K562 (cell line): Measurements from ENCODE around the gene LRRC15. TPM values are rescaled to one million over a fixed set of nuclear protein-coding genes. Genes with fewer than 3 reads are reported as not detected.

Source experiments
- CTBP1 ChIP-seq: fragments of 450-650 bp; IDR thresholded peaks from 2 replicates; pipeline ENCODE4 v1.6.1; 2016; ENCODE audit warnings: borderline replicate concordance
- KAT7 ChIP-seq: sonication (generic); formaldehyde crosslinking; IDR thresholded peaks from 2 replicates; pipeline ENCODE4 v1.8.0; 2022; ENCODE audit warnings: missing genetic modification reagents, mild to moderate bottlenecking, borderline replicate concordance
- MYBL2 ChIP-seq, 2 experiments: fragments of 450-650 bp in 1 of 2; sonication (generic) in 1 of 2; formaldehyde crosslinking in 1 of 2; IDR thresholded peaks; 2 replicates each; pipeline versions ENCODE4 v1.6.1 to v1.8.1; 2017 to 2022; ENCODE audit warnings: borderline replicate concordance in 1 of 2, inconsistent platforms in 1 of 2, low read depth in 1 of 2, mild to moderate bottlenecking in 1 of 2, missing genetic modification reagents in 1 of 2, moderate library complexity in 1 of 2
- NCOR1 ChIP-seq: fragments of 450-650 bp; IDR thresholded peaks from 2 replicates; pipeline ENCODE4 v1.6.1; 2016; ENCODE audit warnings: mild to moderate bottlenecking, moderate library complexity
- PRDM10 ChIP-seq: fragments of 450-650 bp; IDR thresholded peaks from 2 replicates; pipeline ENCODE4 v1.6.1; 2018; ENCODE audit not compliant: partially characterized antibody
- YY1 ChIP-seq, 3 experiments: IDR thresholded peaks; 2 replicates each; pipeline ENCODE4 v1.6.1; 2011; ENCODE audit warnings: low read length in 2 of 3, mild to moderate bottlenecking in 2 of 3, moderate library complexity in 2 of 3, borderline replicate concordance in 1 of 3, control low read depth in 1 of 3, low read depth in 1 of 3; ENCODE audit not compliant: insufficient read depth in 3 of 3, insufficient replicate concordance in 2 of 3, control insufficient read depth in 1 of 3, insufficient read length in 1 of 3; ENCODE audit errors: extremely low read depth in 1 of 3
- ZBED1 ChIP-seq: IDR thresholded peaks from 2 replicates; pipeline ENCODE4 v1.6.1; 2014
- ZNF134 ChIP-seq: fragments of 250-450 bp; sonication (Bioruptor Pico); conservative IDR thresholded peaks from 2 replicates; pipeline ENCODE4 v1.4.0; 2020
- polyA plus RNA-seq, 8 experiments: library from polyadenylated mRNA; depleted of rRNA in 4 of 8; stranded (reverse) in 5 of 8; unstranded in 3 of 8; fragments of >200 nt; fragmentation: Nextera tagmentation in 2 of 8; fragmentation: Illumina TruSeq in 1 of 8; extraction: Ambion mirVana in 2 of 8; extraction: Trizol in 1 of 8; gene quantifications; 2 replicates each; pipeline versions ENCODE4 v1.2.1 to v1.2.3, GENCODE V29; 2011 to 2014; ENCODE audit warnings: inconsistent platforms in 1 of 8, missing spikeins in 1 of 8
- total RNA-seq, 7 experiments: library from RNA; depleted of rRNA in 6 of 7; stranded (reverse); fragments of >200 nt in 6 of 7; fragmentation: Illumina TruSeq in 2 of 7; extraction: Trizol in 2 of 7; gene quantifications; 2 replicates each; pipeline versions ENCODE4 v1.2.1 to v1.2.3, GENCODE V29; 2011 to 2021; ENCODE audit warnings: low replicate concordance in 1 of 7
- TF ChIP-seq, protein P1 (sequence below): fragments of 450-650 bp; IDR thresholded peaks from 2 replicates; pipeline ENCODE4 v1.6.1; 2016
- TF ChIP-seq, protein P2 (sequence below): fragments of 250-450 bp; sonication (Bioruptor Pico); IDR thresholded peaks from 2 replicates; pipeline ENCODE4 v1.5.0; 2021; ENCODE audit warnings: mild to moderate bottlenecking, moderate library complexity
- TF ChIP-seq, protein P3 (sequence below): fragments of 200-800 bp; sonication (Bioruptor generic); IDR thresholded peaks from 2 replicates; pipeline ENCODE4 v1.6.1; 2017; ENCODE audit warnings: missing genetic modification characterization, missing compliant biosample characterization

LRRC15 gene
- total and polyA plus RNA-seq, 9 of the 15 experiments (the other 6 are each of a cell fraction or from before 2014, with no cell fraction given): not detected

DNA sequence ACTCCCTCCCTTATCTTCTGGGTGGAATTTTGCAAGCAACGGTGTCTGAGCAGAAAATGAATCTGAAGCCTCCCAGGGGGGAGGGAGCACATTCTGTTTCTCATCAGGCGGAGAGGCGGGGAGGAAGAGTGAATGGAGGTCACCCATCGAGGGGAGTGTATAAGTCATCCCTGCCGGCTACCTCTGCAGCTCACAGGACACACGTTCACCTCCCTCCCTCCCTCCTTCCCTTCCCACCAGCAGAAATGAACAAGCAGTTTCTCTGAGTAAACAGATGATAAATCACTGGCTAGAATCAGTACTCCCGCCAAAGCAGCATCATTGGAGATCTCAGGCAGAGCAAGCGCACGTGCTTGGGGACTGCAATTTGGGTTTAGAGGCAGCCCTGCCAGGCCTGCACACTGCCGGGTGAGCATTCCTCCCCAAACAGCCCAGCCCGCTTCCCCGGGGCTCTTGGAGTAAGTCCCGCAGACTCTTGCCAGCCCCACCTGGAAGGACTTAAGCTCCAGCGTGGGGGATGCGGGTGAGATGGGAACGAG lies 56.7 kb downstream of the LRRC15 start (continued):
- TF ChIP-seq, protein P1, sequence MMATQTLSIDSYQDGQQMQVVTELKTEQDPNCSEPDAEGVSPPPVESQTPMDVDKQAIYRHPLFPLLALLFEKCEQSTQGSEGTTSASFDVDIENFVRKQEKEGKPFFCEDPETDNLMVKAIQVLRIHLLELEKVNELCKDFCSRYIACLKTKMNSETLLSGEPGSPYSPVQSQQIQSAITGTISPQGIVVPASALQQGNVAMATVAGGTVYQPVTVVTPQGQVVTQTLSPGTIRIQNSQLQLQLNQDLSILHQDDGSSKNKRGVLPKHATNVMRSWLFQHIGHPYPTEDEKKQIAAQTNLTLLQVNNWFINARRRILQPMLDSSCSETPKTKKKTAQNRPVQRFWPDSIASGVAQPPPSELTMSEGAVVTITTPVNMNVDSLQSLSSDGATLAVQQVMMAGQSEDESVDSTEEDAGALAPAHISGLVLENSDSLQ: peak; percentile 85
- TF ChIP-seq NCOR1 (peak; percentile 39; the same call in 1 of the 2 replicates), ZNF134 (CRISPR knock-in tag) (no peak), CTBP1 (peak; percentile 97), PRDM10 (no peak), MYBL2 (IDR thresholded peaks at IDR 0.05; ENCODE audit: low read depth) (no peak), MYBL2 (CRISPR knock-in tag; IDR thresholded peaks at IDR 0.05; ENCODE audit: borderline replicate concordance) (no peak), ZBED1 (no peak), YY1 (IDR thresholded peaks at IDR 0.05; ENCODE audit: borderline replicate concordance in 1 of 3, control insufficient read depth in 1 of 3, extremely low read depth in 1 of 3, insufficient read depth in 3 of 3, insufficient read length in 1 of 3, insufficient replicate concordance in 2 of 3, low read depth in 1 of 3, low read length in 2 of 3) (no peak), KAT7 (CRISPR knock-in tag) (no peak)
- TF ChIP-seq, protein P2, sequence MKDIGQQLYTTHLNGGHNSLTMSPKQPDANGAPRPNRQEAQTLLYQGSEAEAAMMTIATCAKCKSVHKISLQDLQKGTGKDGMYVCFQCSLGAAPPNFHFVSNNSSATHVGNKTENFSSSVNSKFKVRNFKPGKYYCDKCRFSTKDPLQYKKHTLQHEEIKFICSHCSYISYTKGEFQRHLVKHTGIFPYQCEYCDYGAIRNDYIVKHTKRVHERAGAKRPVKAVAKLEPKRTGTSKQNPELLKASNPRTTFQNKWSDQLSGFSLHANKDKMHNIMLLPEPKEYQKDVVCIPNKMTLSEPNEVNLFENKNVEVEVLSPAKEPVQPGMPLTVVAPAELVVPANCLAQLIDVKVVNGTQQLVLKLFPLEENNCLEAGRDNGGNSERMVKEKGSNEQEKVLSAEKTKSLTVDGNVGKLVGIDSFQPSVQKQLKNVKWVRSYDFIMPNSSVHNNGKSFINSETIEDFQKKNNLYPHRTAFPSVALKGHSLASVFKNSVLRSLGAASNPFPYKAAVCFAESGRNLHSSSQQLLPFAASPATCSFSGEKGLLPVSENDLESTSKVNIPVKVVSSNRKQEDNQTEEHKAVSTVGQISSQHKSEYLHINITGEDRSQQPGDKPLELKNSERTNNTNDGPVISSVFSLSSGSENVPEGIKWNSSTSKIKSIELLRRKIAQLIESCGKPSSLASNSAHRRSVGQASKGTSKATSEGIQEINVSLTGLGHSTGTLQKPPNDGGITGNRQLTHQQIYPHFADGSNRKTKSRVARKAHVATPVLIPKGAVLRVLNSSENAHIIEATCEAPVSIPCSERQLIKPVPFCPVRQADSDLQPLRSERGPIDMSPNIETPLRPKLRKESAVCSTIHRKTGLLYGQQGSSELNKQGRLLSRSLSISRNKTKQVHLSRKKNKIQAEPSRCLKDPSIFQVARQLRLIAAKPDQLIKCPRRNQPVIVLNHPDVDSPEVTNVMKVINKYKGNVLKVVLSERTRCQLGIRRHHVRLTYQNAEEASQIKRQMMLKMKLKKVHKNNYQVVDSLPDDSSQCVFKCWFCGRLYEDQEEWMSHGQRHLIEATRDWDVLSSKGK: no peak
- TF ChIP-seq, protein P3, sequence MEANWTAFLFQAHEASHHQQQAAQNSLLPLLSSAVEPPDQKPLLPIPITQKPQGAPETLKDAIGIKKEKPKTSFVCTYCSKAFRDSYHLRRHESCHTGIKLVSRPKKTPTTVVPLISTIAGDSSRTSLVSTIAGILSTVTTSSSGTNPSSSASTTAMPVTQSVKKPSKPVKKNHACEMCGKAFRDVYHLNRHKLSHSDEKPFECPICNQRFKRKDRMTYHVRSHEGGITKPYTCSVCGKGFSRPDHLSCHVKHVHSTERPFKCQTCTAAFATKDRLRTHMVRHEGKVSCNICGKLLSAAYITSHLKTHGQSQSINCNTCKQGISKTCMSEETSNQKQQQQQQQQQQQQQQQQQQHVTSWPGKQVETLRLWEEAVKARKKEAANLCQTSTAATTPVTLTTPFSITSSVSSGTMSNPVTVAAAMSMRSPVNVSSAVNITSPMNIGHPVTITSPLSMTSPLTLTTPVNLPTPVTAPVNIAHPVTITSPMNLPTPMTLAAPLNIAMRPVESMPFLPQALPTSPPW (CRISPR knock-in tag): peak; percentile 72
